ENCODE data around the gene NFYA. TPM values are rescaled to one million over a fixed set of nuclear protein-coding genes. Genes with fewer than 3 reads are reported as not detected.
A peak's percentile ranks its signal among the peaks of the same experiment; 100 is the strongest.

NFYA gene
- total and polyA plus RNA-seq, 2 of the 13 experiments (the other 11 are each of a cell fraction or from before 2014, with no cell fraction given) = 16.0 to 22.9 TPM

GRCh38 chr6:41027799-41028560, 44.8 kb upstream of the NFYA start (continued):
- TF ChIP-seq ZBTB34 (CRISPR knock-in tag; IDR thresholded peaks at IDR 0.05) (peak; percentile 63; the same call in 1 of the 2 replicates), KDM4B (CRISPR knock-in tag; IDR thresholded peaks at IDR 0.05) (no peak; the same call in 1 of the 2 replicates), ZNF234 (CRISPR knock-in tag; conservative IDR thresholded peaks at IDR 0.05) (peak; percentile 60; the same call in 1 of the 2 replicates), CBX1 (IDR thresholded peaks at IDR 0.05; ENCODE audit: low read depth) (peak; percentile 65), ZKSCAN8 (CRISPR knock-in tag; IDR thresholded peaks at IDR 0.05; ENCODE audit: borderline replicate concordance) (no peak), JDP2 (CRISPR knock-in tag; IDR thresholded peaks at IDR 0.05; ENCODE audit: borderline replicate concordance) (no peak), TEF (CRISPR knock-in tag; IDR thresholded peaks at IDR 0.05) (peak; percentile 38; the same call in 1 of the 2 replicates), ZNF589 (CRISPR knock-in tag; conservative IDR thresholded peaks at IDR 0.05) (no peak), ZBTB14 (CRISPR knock-in tag; IDR thresholded peaks at IDR 0.05) (peak; percentile 61), SIX1 (CRISPR knock-in tag; IDR thresholded peaks at IDR 0.05; ENCODE audit: borderline replicate concordance) (0 out of 2 replicates have a peak, but pooled peaks have one; percentile 14), ZBTB7A (CRISPR knock-in tag; IDR thresholded peaks at IDR 0.05) (no peak), FLYWCH1 (CRISPR knock-in tag; IDR thresholded peaks at IDR 0.05) (no peak), HNRNPL (IDR thresholded peaks at IDR 0.05; ENCODE audit: low read depth, low read length) (peak; percentile 94), SIX4 (CRISPR knock-in tag; IDR thresholded peaks at IDR 0.05) (no peak), TOPORS (CRISPR knock-in tag; IDR thresholded peaks at IDR 0.05) (0 out of 2 replicates have a peak, but pooled peaks have one; percentile 72), ZSCAN25 (CRISPR knock-in tag; IDR thresholded peaks at IDR 0.05) (peak; percentile 42; the same call in 1 of the 2 replicates), POLR2AphosphoS2 (IDR thresholded peaks at IDR 0.05; ENCODE audit: low read depth, low read length) (no peak), ZBTB44 (CRISPR knock-in tag; IDR thresholded peaks at IDR 0.05) (no peak), ZNF446 (CRISPR knock-in tag; IDR thresholded peaks at IDR 0.05) (no peak), CEBPB (IDR thresholded peaks at IDR 0.05; ENCODE audit: borderline replicate concordance, low read depth, low read length) (no peak), SMAD9 (CRISPR knock-in tag; IDR thresholded peaks at IDR 0.05) (0 out of 2 replicates have a peak, but pooled peaks have one; percentile 25), RELA (CRISPR knock-in tag; IDR thresholded peaks at IDR 0.05) (no peak), ZNF660 (CRISPR knock-in tag; IDR thresholded peaks at IDR 0.05; ENCODE audit: borderline replicate concordance, low read depth) (no peak), SSRP1 (CRISPR knock-in tag; IDR thresholded peaks at IDR 0.05) (0 out of 2 replicates have a peak, but pooled peaks have one; percentile 63), ZNF136 (CRISPR knock-in tag; IDR thresholded peaks at IDR 0.05; ENCODE audit: low read depth) (no peak), ZNF484 (CRISPR knock-in tag; IDR thresholded peaks at IDR 0.05; ENCODE audit: borderline replicate concordance, low read depth) (no peak), SMARCE1 (IDR thresholded peaks at IDR 0.05; ENCODE audit: borderline replicate concordance) (no peak)
